NB4 (cell line): ENCODE data around the gene STXBP2.
A peak's percentile ranks its signal among the peaks of the same experiment; 100 is the strongest.

Experiments
- DNase-seq: peaks from one replicate; pipeline ENCODE4 v3.0.0; 2010; ENCODE audit warnings: low read depth
- H3K4me3 ChIP-seq: one replicate; pipeline ENCODE4 v1.5.1; 2011; ENCODE audit warnings: mild to moderate bottlenecking, low read depth, low read length, moderate library complexity
- CTCF ChIP-seq: IDR thresholded peaks from one replicate; pipeline ENCODE4 v1.5.1; 2012; ENCODE audit warnings: low read depth, low read length
- MAX ChIP-seq: IDR thresholded peaks from 2 replicates; pipeline ENCODE4 v1.6.1; 2011; ENCODE audit warnings: low read depth, low read length
- MYC ChIP-seq: IDR thresholded peaks from 2 replicates; pipeline ENCODE4 v1.6.1; 2011; ENCODE audit warnings: low read depth, low read length
- POLR2A ChIP-seq: IDR thresholded peaks from 2 replicates; pipeline ENCODE4 v1.6.1; 2011; ENCODE audit warnings: mild to moderate bottlenecking; ENCODE audit not compliant: insufficient read length; ENCODE audit errors: extremely low read depth

STXBP2 gene

GRCh38 chr19:7691497-7691896, 54.6 kb downstream of the STXBP2 start:
- TF ChIP-seq MYC, result no peak
- TF ChIP-seq MAX, result no peak
- TF ChIP-seq CTCF, result no peak
- TF ChIP-seq POLR2A, result no peak
- no peak overlapping the region for H3K4me3 ChIP-seq
- no peak for DNase-seq

GRCh38 chr19:7692417-7693088, 55.6 kb downstream of the STXBP2 start:
- no peak overlapping the region for H3K4me3 ChIP-seq
- DNase-seq, result no peak

GRCh38 chr19:7694499-7694898, 57.6 kb downstream of the STXBP2 start:
- peak; percentile 41 for DNase-seq
- no peak overlapping the region for H3K4me3 ChIP-seq
- TF ChIP-seq MAX (no peak), POLR2A (no peak), CTCF (no peak), MYC (no peak)

More at GRCh38 chr19:7692417-7693088, 55.6 kb downstream of the STXBP2 start:
- no peak for TF ChIP-seq CTCF
- TF ChIP-seq POLR2A, result no peak
- no peak for TF ChIP-seq MAX
